ENCODE data around the gene SLC22A13.

Gene SLC22A13

DNA sequence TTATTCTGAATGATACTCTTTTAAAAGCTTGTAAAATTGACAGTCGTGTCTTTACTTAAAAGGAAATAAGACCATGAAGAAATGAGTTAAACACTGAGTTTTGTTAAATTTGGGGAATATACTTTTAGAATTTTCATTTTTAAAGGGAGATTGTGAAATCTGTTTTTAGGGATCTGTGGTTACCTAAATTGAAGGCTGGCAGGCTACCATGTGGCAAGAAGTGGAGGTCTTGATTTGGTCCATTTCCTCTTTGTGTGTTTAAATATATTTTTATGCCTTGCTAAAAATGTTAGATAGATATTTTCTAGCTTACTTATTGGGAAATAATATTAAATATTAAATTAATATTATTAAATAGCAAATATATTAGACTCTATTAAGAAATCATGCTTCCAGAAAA lies 36.6 kb upstream of the SLC22A13 start:
- no peak for TF ChIP-seq ISL1 (CRISPR knock-in tag; IDR thresholded peaks at IDR 0.05)
- TF ChIP-seq TCF4 (CRISPR knock-in tag; IDR thresholded peaks at IDR 0.05; ENCODE audit: borderline replicate concordance) = no peak
- no peak for TF ChIP-seq ARNTL (CRISPR knock-in tag; IDR thresholded peaks at IDR 0.05; ENCODE audit: borderline replicate concordance, low read depth)
- TF ChIP-seq, protein P1, sequence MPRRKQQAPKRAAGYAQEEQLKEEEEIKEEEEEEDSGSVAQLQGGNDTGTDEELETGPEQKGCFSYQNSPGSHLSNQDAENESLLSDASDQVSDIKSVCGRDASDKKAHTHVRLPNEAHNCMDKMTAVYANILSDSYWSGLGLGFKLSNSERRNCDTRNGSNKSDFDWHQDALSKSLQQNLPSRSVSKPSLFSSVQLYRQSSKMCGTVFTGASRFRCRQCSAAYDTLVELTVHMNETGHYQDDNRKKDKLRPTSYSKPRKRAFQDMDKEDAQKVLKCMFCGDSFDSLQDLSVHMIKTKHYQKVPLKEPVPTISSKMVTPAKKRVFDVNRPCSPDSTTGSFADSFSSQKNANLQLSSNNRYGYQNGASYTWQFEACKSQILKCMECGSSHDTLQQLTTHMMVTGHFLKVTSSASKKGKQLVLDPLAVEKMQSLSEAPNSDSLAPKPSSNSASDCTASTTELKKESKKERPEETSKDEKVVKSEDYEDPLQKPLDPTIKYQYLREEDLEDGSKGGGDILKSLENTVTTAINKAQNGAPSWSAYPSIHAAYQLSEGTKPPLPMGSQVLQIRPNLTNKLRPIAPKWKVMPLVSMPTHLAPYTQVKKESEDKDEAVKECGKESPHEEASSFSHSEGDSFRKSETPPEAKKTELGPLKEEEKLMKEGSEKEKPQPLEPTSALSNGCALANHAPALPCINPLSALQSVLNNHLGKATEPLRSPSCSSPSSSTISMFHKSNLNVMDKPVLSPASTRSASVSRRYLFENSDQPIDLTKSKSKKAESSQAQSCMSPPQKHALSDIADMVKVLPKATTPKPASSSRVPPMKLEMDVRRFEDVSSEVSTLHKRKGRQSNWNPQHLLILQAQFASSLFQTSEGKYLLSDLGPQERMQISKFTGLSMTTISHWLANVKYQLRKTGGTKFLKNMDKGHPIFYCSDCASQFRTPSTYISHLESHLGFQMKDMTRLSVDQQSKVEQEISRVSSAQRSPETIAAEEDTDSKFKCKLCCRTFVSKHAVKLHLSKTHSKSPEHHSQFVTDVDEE (CRISPR knock-in tag; IDR thresholded peaks at IDR 0.05) = no peak
- TF ChIP-seq PPARA (CRISPR knock-in tag; IDR thresholded peaks at IDR 0.05; ENCODE audit: borderline replicate concordance) = no peak
- TF ChIP-seq OSR1 (CRISPR knock-in tag; IDR thresholded peaks at IDR 0.05) = no peak
- no peak for TF ChIP-seq CSDC2 (CRISPR knock-in tag; IDR thresholded peaks at IDR 0.05)
- no peak for TF ChIP-seq ZFP30 (CRISPR knock-in tag; IDR thresholded peaks at IDR 0.05)
- no peak for TF ChIP-seq GLIS3 (CRISPR knock-in tag; IDR thresholded peaks at IDR 0.05)
- no peak for ATAC-seq

DNA sequence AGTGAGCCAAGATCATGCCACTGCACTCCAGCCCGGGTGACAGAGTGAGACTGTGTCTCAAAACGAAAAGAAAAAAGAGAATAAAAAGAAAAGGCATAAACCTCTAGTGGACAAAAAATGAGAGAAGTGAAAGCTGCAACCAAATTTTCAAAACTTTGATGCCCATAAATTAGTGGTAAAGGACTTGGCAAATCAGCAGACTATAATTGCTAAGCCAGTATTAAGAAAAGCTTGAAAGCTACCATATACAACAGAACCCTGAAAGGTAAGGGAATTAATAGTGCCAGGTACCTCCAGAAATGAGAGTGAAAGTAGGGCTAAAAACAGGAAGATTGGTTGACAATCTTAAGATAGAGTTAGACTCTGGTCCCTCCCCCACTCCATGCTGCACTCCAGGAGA lies 32.9 kb upstream of the SLC22A13 start:
- TF ChIP-seq CSDC2 (CRISPR knock-in tag; IDR thresholded peaks at IDR 0.05) (no peak), ISL1 (CRISPR knock-in tag; IDR thresholded peaks at IDR 0.05) (no peak), ZNF70 (CRISPR knock-in tag; IDR thresholded peaks at IDR 0.05) (no peak), SNAI2 (CRISPR knock-in tag; IDR thresholded peaks at IDR 0.05) (no peak), ARNTL (CRISPR knock-in tag; IDR thresholded peaks at IDR 0.05; ENCODE audit: borderline replicate concordance, low read depth) (no peak), TOX (CRISPR knock-in tag; IDR thresholded peaks at IDR 0.05; ENCODE audit: borderline replicate concordance) (no peak), ZNF565 (CRISPR knock-in tag; conservative IDR thresholded peaks at IDR 0.05; ENCODE audit: low read depth) (no peak), BACH2 (CRISPR knock-in tag; IDR thresholded peaks at IDR 0.05; ENCODE audit: borderline replicate concordance) (no peak), OSR1 (CRISPR knock-in tag; IDR thresholded peaks at IDR 0.05) (no peak), ESRRG (CRISPR knock-in tag; IDR thresholded peaks at IDR 0.05) (no peak), RARB (CRISPR knock-in tag; IDR thresholded peaks at IDR 0.05) (no peak), PPARA (CRISPR knock-in tag; IDR thresholded peaks at IDR 0.05; ENCODE audit: borderline replicate concordance) (no peak), ZFP30 (CRISPR knock-in tag; IDR thresholded peaks at IDR 0.05) (no peak), ZNF8 (CRISPR knock-in tag; IDR thresholded peaks at IDR 0.05) (no peak)
- TF ChIP-seq, protein P2, sequence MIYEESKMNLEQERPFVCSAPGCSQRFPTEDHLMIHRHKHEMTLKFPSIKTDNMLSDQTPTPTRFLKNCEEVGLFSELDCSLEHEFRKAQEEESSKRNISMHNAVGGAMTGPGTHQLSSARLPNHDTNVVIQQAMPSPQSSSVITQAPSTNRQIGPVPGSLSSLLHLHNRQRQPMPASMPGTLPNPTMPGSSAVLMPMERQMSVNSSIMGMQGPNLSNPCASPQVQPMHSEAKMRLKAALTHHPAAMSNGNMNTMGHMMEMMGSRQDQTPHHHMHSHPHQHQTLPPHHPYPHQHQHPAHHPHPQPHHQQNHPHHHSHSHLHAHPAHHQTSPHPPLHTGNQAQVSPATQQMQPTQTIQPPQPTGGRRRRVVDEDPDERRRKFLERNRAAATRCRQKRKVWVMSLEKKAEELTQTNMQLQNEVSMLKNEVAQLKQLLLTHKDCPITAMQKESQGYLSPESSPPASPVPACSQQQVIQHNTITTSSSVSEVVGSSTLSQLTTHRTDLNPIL (CRISPR knock-in tag; IDR thresholded peaks at IDR 0.05; ENCODE audit: low read depth) = no peak
- TF ChIP-seq, protein P3, sequence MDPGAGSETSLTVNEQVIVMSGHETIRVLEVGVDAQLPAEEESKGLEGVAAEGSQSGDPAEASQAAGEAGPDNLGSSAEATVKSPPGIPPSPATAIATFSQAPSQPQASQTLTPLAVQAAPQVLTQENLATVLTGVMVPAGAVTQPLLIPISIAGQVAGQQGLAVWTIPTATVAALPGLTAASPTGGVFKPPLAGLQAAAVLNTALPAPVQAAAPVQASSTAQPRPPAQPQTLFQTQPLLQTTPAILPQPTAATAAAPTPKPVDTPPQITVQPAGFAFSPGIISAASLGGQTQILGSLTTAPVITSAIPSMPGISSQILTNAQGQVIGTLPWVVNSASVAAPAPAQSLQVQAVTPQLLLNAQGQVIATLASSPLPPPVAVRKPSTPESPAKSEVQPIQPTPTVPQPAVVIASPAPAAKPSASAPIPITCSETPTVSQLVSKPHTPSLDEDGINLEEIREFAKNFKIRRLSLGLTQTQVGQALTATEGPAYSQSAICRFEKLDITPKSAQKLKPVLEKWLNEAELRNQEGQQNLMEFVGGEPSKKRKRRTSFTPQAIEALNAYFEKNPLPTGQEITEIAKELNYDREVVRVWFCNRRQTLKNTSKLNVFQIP (CRISPR knock-in tag; IDR thresholded peaks at IDR 0.05; ENCODE audit: borderline replicate concordance, low read depth) = no peak
- TF ChIP-seq, protein P1 (CRISPR knock-in tag; IDR thresholded peaks at IDR 0.05) = no peak
- ATAC-seq = no peak

DNA sequence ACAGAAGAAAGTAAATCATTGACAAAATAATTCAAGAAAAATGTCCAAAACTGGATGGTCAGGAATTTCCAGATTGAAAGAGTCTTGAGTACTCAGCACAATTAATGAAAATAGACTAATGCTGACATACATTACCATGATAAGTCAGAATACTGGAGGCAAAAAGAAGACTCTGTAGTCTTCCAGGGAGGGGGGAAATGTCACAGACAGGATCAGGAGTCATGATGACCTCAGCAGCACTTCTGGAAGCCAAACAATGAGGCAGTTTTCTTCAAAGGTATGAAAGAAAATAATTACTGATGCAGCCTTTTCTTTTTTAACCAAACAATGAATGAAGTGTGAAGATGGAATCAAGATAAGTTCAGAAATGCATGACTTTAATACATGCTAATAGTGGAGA lies 30.1 kb upstream of the SLC22A13 start:
- ATAC-seq = no peak
- TF ChIP-seq, protein P1 (CRISPR knock-in tag; IDR thresholded peaks at IDR 0.05) = no peak
- TF ChIP-seq ZNF8 (CRISPR knock-in tag; IDR thresholded peaks at IDR 0.05) = no peak
- TF ChIP-seq ZFP30 (CRISPR knock-in tag; IDR thresholded peaks at IDR 0.05) = no peak
- TF ChIP-seq ISL1 (CRISPR knock-in tag; IDR thresholded peaks at IDR 0.05) = no peak
- no peak for TF ChIP-seq ESRRG (CRISPR knock-in tag; IDR thresholded peaks at IDR 0.05)
- TF ChIP-seq SNAI2 (CRISPR knock-in tag; IDR thresholded peaks at IDR 0.05) = no peak
- no peak for TF ChIP-seq ZC3H10 (CRISPR knock-in tag; IDR thresholded peaks at IDR 0.05)
- TF ChIP-seq ZFP3 (CRISPR knock-in tag; IDR thresholded peaks at IDR 0.05) = no peak
- no peak for TF ChIP-seq GLIS3 (CRISPR knock-in tag; IDR thresholded peaks at IDR 0.05)
- TF ChIP-seq, protein P3 (CRISPR knock-in tag; IDR thresholded peaks at IDR 0.05; ENCODE audit: borderline replicate concordance, low read depth) = no peak
- TF ChIP-seq, protein P4, sequence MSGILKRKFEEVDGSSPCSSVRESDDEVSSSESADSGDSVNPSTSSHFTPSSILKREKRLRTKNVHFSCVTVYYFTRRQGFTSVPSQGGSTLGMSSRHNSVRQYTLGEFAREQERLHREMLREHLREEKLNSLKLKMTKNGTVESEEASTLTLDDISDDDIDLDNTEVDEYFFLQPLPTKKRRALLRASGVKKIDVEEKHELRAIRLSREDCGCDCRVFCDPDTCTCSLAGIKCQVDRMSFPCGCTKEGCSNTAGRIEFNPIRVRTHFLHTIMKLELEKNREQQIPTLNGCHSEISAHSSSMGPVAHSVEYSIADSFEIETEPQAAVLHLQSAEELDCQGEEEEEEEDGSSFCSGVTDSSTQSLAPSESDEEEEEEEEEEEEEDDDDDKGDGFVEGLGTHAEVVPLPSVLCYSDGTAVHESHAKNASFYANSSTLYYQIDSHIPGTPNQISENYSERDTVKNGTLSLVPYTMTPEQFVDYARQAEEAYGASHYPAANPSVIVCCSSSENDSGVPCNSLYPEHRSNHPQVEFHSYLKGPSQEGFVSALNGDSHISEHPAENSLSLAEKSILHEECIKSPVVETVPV (CRISPR knock-in tag; IDR thresholded peaks at IDR 0.05) = no peak
